ENCODE results near the gene SNX8.

SNX8 gene

DNA sequence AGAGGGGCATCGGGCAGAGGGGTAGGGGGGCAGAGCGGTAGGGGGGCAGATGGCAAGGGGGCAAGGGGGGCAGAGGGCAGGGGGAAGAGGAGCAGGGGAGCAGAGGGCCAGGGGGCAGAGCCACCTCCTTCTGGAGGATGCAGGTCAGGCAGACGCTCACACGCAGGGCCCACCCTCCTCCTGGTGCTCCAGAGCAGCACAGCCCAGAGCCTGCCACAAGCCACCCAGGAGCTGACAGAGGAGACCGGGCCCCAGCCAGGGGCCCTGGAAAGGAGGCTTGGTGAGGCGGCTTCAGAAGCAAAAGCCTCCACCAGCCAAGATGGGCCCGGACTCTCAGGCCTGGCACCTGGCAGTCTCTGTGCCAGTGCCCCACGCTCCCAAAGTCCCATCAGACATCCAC is 94.6 kb downstream of the SNX8 start:
- no peak for DNase-seq

DNA sequence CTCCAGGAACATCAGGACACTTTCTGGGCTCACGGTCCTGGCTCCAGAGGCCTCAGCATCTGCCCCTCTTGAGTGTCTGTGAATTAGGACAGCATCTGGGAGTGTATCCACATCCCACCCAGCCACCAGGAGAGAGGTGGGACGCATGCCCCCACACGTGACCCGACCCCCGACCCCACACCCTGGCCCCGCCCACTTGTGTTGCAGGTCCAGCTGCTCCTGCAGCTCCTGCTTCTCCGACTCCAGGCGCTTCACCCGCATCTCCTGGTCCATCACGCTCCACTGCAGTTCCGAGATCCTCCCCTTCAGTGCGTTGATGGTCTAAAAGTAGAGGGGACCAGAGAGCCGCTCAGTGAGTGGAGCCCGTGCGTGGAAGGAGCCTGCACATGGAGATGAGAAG is 95.1 kb downstream of the SNX8 start:
- DNase-seq: no peak

GRCh38 chr7:2218444-2218785 is 95.8 kb downstream of the SNX8 start:
- DNase-seq: no peak

DNA sequence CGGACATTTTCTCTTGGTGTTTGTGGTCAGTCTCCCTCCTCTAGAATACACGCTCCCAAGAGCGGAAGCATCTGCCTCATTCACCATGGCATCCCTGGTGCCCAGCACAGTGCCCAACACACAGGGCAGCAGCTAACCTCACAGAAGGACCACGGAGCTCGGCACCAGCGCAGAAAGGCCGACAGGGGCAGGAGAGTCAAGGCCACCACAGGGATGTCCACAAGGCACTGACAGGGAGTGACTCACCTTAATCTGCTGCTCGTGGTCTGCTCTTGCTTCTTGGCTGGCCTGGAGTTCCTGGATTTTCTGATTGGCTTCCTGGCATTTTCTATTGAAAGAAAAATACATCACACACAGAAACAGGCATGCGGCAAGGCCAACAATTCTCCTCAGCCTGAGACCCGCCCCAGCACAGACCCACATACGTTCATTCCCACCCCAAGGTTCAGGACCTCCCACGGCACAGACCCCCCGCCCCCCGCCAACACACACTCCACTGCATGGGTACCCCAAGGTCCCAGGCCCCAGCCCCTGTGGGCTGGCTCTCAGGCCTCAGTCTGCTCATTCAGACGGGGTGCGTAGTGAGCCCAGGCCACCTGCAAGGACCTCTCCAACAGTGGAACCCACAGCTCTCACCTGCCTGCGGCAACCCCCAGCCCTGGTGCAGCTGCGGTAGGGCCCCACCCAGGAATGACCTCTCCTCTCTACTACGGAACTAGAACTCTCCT is 96.4 kb downstream of the SNX8 start:
- DNase-seq: no peak

DNA sequence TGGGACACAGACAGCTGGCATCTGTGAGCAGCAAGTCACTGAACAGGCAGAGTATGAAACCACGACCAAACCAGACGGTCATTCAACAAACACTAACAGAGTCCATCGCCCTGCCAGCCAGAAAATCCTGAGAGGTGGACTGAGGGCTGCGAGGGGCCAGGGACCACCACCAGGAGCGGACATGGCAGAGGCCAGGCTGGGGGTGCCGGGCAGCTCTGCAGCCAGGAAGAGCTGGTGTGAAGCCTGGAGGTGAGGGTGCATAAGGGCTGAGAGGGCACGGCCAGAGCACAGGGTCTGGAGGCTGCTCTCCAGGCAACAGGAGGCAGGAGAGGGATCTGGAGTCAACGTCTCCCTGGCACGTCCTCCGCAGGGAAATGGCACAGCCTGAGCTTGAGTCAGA is 97.0 kb downstream of the SNX8 start:
- no peak for DNase-seq

DNA sequence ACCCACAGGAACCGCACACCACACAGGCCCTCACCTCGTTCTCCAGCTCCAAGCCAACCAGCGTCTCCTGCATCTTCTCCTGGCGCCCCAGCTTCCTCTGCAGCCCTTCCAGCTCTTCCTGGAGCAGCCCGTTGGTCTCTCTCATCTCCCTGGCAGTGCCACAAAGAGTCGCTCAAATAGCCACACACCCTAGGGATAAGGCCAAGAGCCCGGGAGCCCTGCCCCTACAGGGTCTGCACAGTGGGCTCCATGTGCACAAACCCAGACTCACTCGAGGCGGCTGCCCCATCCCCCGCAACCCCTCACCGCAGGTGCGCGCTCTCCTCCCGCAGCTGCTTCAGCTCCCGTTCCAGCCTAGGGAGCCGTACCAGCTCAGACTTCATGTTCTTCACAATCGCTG is 98.4 kb downstream of the SNX8 start:
- DNase-seq: no peak

DNA sequence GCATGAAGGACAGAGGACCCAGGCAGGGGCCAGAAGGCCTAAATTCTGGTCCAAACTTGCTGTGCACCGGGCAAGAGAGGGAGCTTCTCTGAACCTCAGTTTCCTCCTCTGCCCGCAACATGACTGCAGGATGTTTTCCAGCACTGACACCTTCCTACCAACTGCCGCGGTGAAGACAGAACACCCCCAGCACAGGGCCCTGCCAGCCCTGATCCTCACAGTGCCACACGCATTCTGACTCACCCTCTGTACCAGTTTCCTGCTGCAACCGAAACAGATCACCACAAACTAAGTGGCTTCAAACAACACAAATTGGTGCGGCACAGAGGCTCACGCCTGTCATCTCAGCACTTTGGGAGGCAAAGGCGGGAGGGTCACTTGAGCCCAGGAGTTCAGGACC is 99.6 kb downstream of the SNX8 start:
- DNase-seq: no peak

GRCh38 chr7:2213551-2214215 is 100.6 kb downstream of the SNX8 start:
- DNase-seq: no peak

- DNase-seq: no peak
These were observed 101.3 kb downstream of the SNX8 start for GRCh38 chr7:2212906-2213305.

DNA sequence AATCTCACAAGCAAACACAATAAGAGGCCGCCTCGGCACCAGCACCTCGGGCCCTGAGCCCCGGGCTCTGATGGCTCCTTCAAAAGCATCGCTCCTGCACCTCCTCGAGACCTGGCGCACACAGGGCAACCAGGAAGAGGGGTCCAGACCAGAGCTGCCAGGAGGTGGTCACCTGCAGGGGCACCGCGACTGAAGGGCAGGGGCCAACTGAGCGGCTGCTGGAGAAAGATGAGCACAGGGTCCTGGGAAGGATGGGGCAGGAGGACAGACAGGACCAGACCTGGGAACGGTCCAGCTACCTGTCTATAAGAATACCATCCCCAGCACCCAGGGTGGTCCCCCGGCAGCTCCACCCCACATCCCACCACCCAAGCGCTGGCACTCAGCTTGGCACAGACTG is 102.3 kb downstream of the SNX8 start:
- DNase-seq: no peak

GRCh38 chr7:2211259-2211880 is 102.9 kb downstream of the SNX8 start:
- no peak for DNase-seq

DNA sequence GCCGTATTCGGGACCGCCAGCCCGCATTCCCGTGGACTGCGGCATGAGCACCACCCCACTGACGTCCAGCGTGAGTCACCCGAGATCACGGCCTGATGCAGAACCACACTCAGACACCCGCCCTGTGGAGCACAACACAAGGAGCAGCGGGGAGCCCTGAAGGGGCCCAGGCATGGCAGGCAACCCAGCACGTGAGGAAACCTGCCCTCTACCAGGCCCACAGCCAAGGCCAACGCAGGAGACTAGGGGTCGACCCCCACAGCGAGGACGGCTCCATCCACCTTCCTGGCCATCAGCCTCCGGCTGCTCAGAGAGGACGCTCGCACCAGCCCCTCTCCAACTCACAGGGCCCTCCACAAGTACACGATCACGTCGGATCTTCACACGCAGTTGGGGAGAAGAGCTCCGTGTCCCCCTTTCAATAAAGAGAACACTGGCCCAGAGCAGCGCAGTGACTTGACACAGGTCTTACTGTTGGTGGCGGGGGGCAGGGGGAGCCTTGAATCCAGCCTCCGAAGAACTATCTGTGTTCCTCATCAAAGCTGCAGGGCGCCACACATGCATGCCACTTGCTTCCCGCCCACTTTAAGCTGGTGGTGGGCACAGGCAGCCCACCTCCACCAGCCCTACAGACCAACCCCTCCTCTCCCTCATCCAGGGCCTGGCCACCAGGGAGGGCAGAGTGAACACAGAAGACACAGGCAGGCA is 103.5 kb downstream of the SNX8 start:
- no peak for DNase-seq

GRCh38 chr7:2209961-2210323 is 104.3 kb downstream of the SNX8 start:
- DNase-seq: no peak

DNA sequence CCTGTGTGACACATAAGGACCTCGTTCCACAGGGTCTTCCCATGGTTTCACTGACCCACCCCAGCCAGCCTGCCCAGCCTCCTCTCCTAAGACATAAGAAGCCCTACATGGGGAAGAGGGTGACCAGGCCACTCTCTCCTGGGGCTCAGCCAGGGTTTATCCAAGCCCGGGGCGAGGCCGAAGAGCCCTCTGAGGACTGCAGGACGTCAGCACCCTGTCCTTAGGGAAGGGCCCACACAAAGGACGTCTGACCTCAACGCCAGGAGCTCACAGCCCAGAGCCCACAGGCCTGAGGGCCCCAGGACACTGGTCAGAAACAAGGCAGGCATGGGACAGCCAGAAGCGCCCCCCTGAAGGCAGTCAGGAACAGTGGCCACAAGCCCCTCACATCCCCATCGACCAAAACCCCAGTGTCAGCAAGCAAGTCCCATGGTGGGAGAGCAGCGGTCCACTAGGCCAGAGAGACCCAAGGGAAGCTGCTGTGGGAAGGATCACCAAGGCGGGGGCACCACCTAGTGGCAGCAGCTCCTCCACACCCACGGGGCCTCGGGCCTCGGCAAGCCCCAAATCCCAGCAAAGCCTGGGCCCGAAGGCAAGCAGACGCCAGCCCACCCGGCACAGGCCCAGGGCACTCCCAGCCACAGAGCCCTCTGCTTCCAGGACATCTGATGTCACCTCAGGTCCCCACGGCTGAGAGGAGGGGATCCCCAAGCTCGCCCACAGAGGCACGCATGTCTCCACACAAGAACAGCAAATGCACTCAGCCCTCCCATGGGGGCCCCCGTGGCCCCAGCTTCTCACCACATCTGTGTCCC is 104.9 kb downstream of the SNX8 start:
- peak; percentile 92 for DNase-seq

- DNase-seq: no peak
These were observed 105.5 kb downstream of the SNX8 start for GRCh38 chr7:2208712-2209111.

GRCh38 chr7:2205036-2205780 is 109.0 kb downstream of the SNX8 start:
- no peak for DNase-seq

DNA sequence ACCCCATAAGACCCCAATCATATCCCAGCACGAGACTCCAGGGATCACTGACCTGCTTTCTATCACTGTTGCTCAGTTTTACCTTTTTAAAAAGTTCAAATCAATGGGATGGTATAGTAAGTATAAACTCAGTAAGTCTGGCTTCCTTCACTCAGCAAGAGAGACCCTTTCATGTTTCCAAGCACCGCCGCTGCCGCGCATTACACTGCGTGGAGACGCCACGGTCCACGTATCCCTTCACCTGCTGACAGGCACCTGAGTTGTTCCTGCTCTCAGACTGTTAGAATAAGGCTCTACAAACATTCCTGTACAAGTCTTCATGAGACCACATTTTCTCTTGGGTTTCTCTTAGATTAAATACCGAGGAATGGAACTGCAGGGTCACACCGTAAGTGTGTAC is 109.8 kb downstream of the SNX8 start:
- no peak for DNase-seq

- no peak for DNase-seq
These were observed 110.4 kb downstream of the SNX8 start for GRCh38 chr7:2203766-2204300.

GRCh38 chr7:2202901-2203765 is 111.1 kb downstream of the SNX8 start:
- DNase-seq: peak; percentile 23

GRCh38 chr7:2202361-2202761 is 111.9 kb downstream of the SNX8 start:
- DNase-seq: no peak
